A673 (cell line): ENCODE results near the gene FAM180B. TPM values are rescaled to one million over a fixed set of nuclear protein-coding genes. Genes with fewer than 3 reads are reported as not detected.
"Not testable (repeated sequence)": the region's sequence is repeated elsewhere in the genome, so short reads cannot be mapped to it uniquely, and the experiment has no call there.

Experiments
- BruUV-seq: library from RNA; stranded (reverse); fragments of 400-500 nt; replicated peaks from 2 replicates; lab custom pipeline; 2021; lab: Mats Ljungman, UMichigan
- CTCF ChIA-PET: fragments of 300-600 bp; sonication (Branson Sonifier 250); formaldehyde crosslinking; loops from one replicate; lab custom pipeline; 2022; ENCODE audit warnings: antibody characterized with exemption; lab: Charles Lee
- POLR2A ChIA-PET: fragments of 300-600 bp; sonication (Branson Sonifier 250); formaldehyde crosslinking; loops from one replicate; lab custom pipeline; 2022; ENCODE audit warnings: antibody characterized with exemption; ENCODE audit not compliant: low non-redundant PET; lab: Charles Lee
- DNase-seq: peaks from one replicate; pipeline ENCODE4 v3.0.0-alpha.2; 2015; ENCODE audit warnings: low spot score
- H3K27ac ChIP-seq: fragments of 200-600 bp; sonication (generic); 2 replicates; pipeline ENCODE4 v1.5.1; 2016; ENCODE audit warnings: mixed run types, low read depth, mild to moderate bottlenecking, mixed read lengths, antibody characterized with exemption, low read length; ENCODE audit not compliant: poor library complexity, severe bottlenecking
- H3K27me3 ChIP-seq: fragments of 200-600 bp; sonication (generic); replicated peaks from 2 replicates; pipeline ENCODE4 v1.6.1; 2017; ENCODE audit warnings: mixed run types, low read depth, mild to moderate bottlenecking, mixed read lengths, antibody characterized with exemption, low read length; ENCODE audit not compliant: insufficient read depth, poor library complexity
- H3K36me3 ChIP-seq: fragments of 200-600 bp; sonication (generic); 2 replicates; pipeline ENCODE4 v1.6.1; 2016; ENCODE audit warnings: mixed run types, mild to moderate bottlenecking, mixed read lengths, antibody characterized with exemption, low read length; ENCODE audit not compliant: insufficient read depth, poor library complexity, severe bottlenecking
- H3K4me1 ChIP-seq: fragments of 200-600 bp; sonication (generic); 2 replicates; pipeline ENCODE4 v1.6.1; 2017; ENCODE audit warnings: mixed run types, mild to moderate bottlenecking, mixed read lengths, antibody characterized with exemption, low read length; ENCODE audit not compliant: insufficient read depth, poor library complexity, severe bottlenecking
- H3K4me3 ChIP-seq: fragments of 200-600 bp; sonication (generic); 2 replicates; pipeline ENCODE4 v1.5.1; 2016; ENCODE audit warnings: low read depth, mixed run types, mild to moderate bottlenecking, mixed read lengths, low read length; ENCODE audit not compliant: poor library complexity, severe bottlenecking
- H3K9me3 ChIP-seq: fragments of 200-600 bp; sonication (generic); 2 replicates; pipeline ENCODE4 v1.6.1; 2016; ENCODE audit warnings: mixed run types, low read depth, mild to moderate bottlenecking, mixed read lengths, antibody characterized with exemption, low read length; ENCODE audit not compliant: poor library complexity, severe bottlenecking
- EZH2 ChIP-seq: fragments of 200-600 bp; sonication (generic); IDR thresholded peaks from 2 replicates; pipeline ENCODE4 v1.6.1; 2017; ENCODE audit warnings: borderline replicate concordance, low read depth, mild to moderate bottlenecking, mixed read lengths, antibody characterized with exemption, low read length; ENCODE audit not compliant: poor library complexity, severe bottlenecking
- intact Hi-C: fragments of 100-400 bp; cut with micrococcal nuclease; formaldehyde crosslinking; loops from one replicate; pipeline ENCODE4 v1.10.0; 2022; ENCODE audit not compliant: unreplicated experiment
- total RNA-seq: library from RNA; stranded (reverse); gene quantifications from 2 replicates; pipeline ENCODE4 v1.2.3, GENCODE V29; 2021
- TF ChIP-seq, protein P1 (sequence below): fragments of 300-800, 200-600 bp; sonication (generic); conservative IDR thresholded peaks from 2 replicates; pipeline ENCODE4 v1.5.1; 2017; ENCODE audit warnings: low read depth, mild to moderate bottlenecking, antibody characterized with exemption, low read length, moderate library complexity, mixed read lengths

FAM180B gene
- total RNA-seq, 1 experiment from 2014 or later: 0.62 TPM

DNA sequence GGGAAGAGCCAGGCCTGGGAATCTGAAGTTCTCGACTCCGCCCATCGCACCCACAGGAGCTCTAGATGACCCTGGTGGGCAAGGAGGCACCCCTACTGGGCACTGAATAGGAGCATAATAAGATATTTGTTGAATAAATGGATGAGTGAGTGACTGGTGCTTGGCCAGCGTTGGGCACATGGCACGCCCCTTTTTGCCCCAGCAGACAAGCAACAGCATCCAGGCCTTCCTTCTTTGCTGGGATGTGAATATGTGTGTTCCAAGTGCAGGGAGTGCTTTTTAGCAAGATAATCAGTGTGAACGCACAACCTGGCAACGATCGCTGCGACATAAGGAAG is 33.1 kb upstream of the FAM180B start:
- peaks cover 15% of the 10 kb centered on the region for H3K4me1 ChIP-seq
- no peaks in the 10 kb centered on the region for H3K9me3 ChIP-seq
- no peaks in the 10 kb centered on the region for H3K27me3 ChIP-seq
- peak overlapping the region; percentile 63 for H3K4me3 ChIP-seq
- CTCF ChIA-PET: interaction anchor here (0.5 to 0.7 kb wide), 15 partner anchors 11 to 859 kb away, joined by 3 to 8 read pairs (median 4); partner anchors contain the start of genes DDB2 and SLC39A13
- POLR2A ChIA-PET: interaction anchor here (0.6 kb wide), 1 partner anchor 145 kb away, joined by 3 read pairs; the partner anchor contains the start of gene SLC39A13
- peaks cover 17% of the 10 kb centered on the region for H3K36me3 ChIP-seq
- no TSS peak for BruUV-seq
- TF ChIP-seq EZH2: no peak
- TF ChIP-seq, protein P1, sequence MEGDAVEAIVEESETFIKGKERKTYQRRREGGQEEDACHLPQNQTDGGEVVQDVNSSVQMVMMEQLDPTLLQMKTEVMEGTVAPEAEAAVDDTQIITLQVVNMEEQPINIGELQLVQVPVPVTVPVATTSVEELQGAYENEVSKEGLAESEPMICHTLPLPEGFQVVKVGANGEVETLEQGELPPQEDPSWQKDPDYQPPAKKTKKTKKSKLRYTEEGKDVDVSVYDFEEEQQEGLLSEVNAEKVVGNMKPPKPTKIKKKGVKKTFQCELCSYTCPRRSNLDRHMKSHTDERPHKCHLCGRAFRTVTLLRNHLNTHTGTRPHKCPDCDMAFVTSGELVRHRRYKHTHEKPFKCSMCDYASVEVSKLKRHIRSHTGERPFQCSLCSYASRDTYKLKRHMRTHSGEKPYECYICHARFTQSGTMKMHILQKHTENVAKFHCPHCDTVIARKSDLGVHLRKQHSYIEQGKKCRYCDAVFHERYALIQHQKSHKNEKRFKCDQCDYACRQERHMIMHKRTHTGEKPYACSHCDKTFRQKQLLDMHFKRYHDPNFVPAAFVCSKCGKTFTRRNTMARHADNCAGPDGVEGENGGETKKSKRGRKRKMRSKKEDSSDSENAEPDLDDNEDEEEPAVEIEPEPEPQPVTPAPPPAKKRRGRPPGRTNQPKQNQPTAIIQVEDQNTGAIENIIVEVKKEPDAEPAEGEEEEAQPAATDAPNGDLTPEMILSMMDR: no peak; the same call in 1 of the 2 replicates
- intact Hi-C loops: no loop called here
- DNase-seq: no peak
- peak overlapping the region; percentile 91 for H3K27ac ChIP-seq

DNA sequence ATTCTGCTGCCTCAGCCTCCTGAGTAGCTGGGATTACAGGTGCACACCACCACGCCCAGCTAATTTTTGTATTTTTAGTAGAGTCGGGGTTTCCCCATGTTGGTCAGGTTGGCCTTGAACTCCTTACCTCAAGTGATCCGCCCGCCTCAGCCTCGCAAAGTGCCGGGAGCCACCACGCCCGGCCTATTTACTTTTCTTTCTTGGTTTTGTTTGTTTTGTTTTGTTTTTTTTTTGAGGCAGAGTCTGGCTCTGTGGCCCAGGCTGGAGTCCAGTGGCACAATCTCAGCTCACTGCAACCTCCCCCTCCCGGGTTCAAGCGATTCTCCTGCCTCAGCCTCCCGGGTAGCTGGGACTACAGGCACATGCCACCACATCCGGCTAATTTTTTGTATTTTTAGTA is 29.5 kb upstream of the FAM180B start:
- H3K36me3 ChIP-seq, H3K4me1 ChIP-seq, BruUV-seq, POLR2A ChIA-PET, H3K27me3 ChIP-seq, H3K9me3 ChIP-seq, H3K4me3 ChIP-seq, CTCF ChIA-PET, DNase-seq, H3K27ac ChIP-seq, intact Hi-C loops: not testable (repeated sequence)

DNA sequence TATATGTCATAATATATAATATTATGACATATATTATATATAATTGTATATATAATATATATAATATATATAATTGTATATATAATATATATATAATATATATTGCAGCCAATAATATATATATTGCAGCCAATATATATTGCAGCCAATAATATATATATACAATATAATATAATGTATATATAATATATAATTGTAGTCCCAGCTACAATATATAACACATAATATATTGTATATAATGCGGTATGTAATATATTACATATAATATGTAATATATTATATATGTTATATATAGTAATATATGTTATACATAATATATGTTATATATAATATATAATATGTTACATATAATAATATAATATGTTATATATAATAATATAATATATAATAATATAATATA is 27.8 kb upstream of the FAM180B start:
- ChIA-PET CTCF (interaction anchor here (0.7 kb wide), 1 partner anchor 15 kb away, joined by 5 read pairs; no protein-coding TSS in a partner anchor), POLR2A (no interaction called here)
- Histone ChIP-seq H3K4me3 (no peak overlapping the region), H3K9me3 (no peaks in the 10 kb centered on the region), H3K36me3 (no peaks in the 10 kb centered on the region), H3K27ac (no peak overlapping the region), H3K27me3 (no peaks in the 10 kb centered on the region), H3K4me1 (no peaks in the 10 kb centered on the region)
- TF ChIP-seq EZH2: no peak
- TF ChIP-seq, protein P1: no peak
- intact Hi-C loops: no loop called here
- DNase-seq: no peak
- BruUV-seq: no TSS peak

DNA sequence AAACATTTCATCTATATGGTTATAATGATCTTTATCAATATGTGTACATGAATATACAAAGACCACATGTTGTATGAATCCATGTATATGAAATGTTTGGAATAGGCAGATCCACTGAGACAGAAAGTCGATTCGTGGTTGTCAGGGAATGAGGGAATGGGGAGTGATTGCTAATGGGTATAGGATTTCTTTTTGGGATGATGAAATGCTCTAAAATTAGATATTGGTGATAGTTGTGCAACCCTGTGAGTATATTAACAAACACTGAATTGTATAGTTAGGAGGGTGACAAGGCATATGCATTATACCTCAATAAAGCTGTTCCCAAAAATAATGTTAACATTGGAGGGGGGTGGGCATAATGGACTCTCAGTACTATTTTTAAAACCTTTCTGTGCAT is 26.1 kb upstream of the FAM180B start:
- TF ChIP-seq, protein P1: no peak
- TF ChIP-seq EZH2: no peak
- ChIA-PET POLR2A (interaction anchor here (0.6 kb wide), 1 partner anchor 586 kb away, joined by 8 read pairs; no protein-coding TSS in a partner anchor), CTCF (interaction anchor here (0.6 kb wide), 1 partner anchor 205 kb away, joined by 3 read pairs; no protein-coding TSS in a partner anchor)
- no peak for DNase-seq
- Histone ChIP-seq H3K9me3 (no peaks in the 10 kb centered on the region), H3K27ac (no peak overlapping the region), H3K4me1 (peaks cover 10% of the 10 kb centered on the region), H3K36me3 (no peaks in the 10 kb centered on the region), H3K4me3 (no peak overlapping the region), H3K27me3 (no peaks in the 10 kb centered on the region)
- intact Hi-C loops: loop anchor here (10.0 kb wide), 1 partner anchor 294 kb away; no protein-coding TSS in a partner anchor
- no TSS peak for BruUV-seq

DNA sequence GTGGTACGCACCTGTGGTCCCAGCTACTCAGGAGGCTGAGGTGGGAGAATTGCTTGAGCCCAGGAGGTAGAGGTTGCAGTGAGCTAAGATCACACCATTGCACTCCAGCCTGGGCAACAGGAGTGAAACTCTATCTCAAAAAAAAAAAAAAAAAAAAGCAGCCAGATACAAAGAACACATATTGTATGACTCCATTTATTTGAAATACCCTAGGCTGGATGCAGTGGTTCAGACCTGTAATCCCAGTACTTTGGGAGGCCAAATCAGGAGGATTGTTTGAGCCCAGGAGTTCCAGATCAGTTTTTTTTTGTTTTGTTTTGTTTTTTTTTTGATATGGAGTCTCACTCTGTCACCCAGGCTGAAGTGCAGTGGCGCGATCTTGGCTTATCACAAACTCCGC is 24.1 kb upstream of the FAM180B start:
- CTCF ChIA-PET, H3K9me3 ChIP-seq, H3K27me3 ChIP-seq, BruUV-seq, H3K27ac ChIP-seq, H3K4me3 ChIP-seq, H3K36me3 ChIP-seq, DNase-seq: not testable (repeated sequence)
- peaks cover 10% of the 10 kb centered on the region for H3K4me1 ChIP-seq
- intact Hi-C loops: loop anchor here (10.0 kb wide), 1 partner anchor 292 kb away; no protein-coding TSS in a partner anchor
- POLR2A ChIA-PET: interaction anchor here (0.6 kb wide), 1 partner anchor 156 kb away, joined by 7 read pairs; no protein-coding TSS in a partner anchor
